ENCODE results near the gene BMPER.

BMPER gene

GRCh38 chr7:33971106-33971505 lies 65.8 kb downstream of the BMPER start:
- no peak for DNase-seq

GRCh38 chr7:33973231-33974015 lies 68.1 kb downstream of the BMPER start:
- no peak for DNase-seq

GRCh38 chr7:33979300-33979806 lies 74.0 kb downstream of the BMPER start:
- DNase-seq, result no peak

- DNase-seq, result no peak
Observed at GRCh38 chr7:33979807-33980355, 74.5 kb downstream of the BMPER start.

GRCh38 chr7:33981226-33981625 lies 75.9 kb downstream of the BMPER start:
- no peak for DNase-seq

DNA sequence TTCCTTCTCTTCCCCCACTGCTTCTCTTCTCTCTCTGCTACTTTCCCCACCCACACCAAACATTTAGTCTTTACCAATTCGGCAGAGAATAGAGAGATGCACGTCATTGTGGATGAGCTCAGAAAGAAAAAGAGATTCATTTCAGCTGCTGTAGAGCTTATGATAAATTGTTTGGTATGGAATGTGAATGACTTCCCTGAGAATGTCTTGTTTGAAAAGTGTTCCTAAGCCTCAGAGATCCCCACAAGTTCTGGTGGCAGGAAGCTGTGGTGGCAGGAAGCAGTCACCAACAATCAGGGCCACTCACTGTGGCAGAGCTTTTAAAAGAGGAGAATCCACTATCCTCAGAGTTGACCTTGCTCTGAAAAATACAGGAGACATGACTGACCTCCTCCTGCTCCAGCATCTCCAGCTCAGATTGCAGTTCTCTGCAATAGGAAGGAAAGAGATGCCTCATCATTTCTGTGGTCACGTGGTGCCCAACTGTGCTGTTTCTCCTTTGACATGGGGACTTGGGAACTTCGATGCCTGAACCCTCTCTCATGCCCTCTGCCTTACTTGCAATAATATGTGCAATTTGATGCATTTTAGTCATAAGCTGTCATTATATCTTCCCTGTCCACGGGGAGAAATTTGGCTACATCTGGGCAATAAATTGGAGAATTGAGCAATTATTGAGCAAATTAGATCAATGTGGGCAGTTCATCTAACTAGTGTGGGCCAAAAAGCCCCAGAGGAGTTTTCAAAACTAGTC lies 76.5 kb downstream of the BMPER start:
- DNase-seq, result no peak

DNA sequence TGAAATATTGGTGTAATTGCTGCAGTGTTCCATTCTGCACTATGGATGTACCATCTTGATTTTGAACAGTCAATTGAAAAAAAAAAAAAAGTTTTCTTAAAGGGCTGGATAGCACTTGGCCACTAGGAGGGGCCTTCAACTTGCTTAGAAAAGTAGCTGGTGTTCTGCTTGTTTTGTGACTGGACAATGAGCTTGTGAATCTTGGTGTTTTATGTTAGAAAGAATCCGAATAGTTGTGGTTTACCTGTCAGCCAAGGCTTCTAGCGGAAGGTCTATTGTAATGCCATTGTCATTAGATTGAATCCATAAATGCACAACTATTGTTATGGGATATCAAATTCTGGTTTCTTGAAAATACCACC lies 77.1 kb downstream of the BMPER start:
- DNase-seq, result no peak

DNA sequence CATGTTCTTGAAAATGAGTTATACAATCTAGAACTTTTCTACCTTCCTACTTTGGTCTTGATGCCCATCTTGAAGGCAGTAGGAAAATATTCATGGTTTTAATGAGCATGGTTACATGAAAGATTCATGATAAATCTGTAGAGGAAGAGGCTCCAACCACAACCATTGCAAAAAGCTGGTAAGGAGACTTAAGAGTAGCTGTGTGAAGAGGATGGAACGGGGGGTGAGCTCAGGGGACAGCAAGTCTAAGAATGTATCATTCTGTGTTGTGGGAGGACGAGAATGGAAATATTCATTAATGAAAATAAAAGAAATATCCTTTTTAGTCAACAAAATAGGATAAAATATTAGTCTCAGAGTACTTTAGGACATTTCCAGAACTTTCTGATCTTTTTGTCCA lies 81.1 kb downstream of the BMPER start:
- DNase-seq, result no peak

- no peak for DNase-seq
Observed at GRCh38 chr7:33986951-33987947, 81.9 kb downstream of the BMPER start.

DNA sequence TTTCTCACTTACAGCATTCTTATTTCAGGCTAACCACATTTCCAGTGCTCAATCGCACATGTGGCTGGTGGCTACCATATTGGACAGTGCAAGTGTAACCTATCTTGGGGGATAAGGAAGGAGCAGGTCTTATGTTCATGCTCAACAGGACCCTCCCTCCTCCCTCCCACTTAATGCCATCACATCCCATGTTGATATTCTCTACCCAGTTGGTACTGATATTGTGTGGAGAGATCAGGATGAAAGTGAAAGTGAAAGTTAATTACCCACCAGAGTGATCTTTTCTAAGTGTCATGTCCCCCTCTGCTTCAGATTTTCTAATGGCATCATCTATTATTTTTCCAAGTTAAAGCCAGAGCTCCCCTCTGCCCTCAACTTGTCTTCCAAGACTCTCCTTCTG lies 91.6 kb downstream of the BMPER start:
- DNase-seq, result no peak

GRCh38 chr7:33998476-33998875 lies 93.1 kb downstream of the BMPER start:
- no peak for DNase-seq

DNA sequence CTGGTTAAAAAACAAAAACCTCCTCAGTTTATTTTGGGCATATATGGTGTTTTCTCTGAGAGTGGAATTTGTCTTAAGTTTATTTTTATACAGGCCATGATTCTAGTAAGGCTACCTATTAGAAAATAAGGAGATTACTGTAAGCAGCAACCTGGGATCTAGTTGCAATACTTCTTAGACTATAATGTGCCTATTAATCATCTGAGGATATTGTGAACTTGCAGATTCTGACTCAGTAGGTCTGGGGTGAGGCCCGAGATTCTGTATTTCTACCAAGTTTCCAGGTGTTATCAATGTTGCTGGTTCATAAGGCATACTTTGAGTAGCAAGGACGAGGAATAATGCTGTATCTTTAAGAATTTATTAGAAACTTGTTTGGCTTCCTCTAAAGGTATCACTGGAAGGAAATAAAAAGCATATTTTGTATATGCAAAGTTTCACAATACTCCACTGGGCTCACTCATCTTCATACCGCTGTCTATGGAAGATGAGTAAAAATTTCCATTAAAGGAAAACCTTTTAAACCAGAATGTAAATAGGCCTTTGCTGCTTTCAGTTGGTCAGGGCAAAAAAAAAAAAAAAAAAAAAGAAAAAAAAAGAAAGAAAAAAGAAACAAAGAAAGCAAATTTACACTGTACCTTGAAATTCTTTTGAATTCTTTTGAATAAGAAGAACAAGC lies 105.8 kb downstream of the BMPER start:
- DNase-seq, result no peak

DNA sequence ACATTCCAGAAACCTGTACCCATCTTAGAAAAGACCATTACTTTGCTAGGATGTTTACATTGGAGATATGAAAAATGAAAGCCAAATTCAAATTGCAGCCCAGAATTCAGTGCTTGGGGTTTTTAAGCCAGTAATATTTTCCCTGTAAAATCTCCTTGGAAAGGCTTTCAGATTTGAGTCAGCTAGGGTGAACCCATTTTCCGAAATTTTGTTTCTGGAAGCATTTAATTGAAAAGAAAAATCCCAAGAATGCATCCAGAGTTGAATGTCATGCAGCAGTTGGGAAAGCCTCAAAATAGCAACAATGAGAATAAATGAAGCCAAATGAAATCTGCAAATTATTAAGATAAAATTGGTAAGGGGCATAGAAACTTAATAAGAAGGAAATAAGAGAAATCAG lies 106.4 kb downstream of the BMPER start:
- DNase-seq, result no peak

- DNase-seq, result no peak
Observed at GRCh38 chr7:34013421-34013820, 108.1 kb downstream of the BMPER start.

DNA sequence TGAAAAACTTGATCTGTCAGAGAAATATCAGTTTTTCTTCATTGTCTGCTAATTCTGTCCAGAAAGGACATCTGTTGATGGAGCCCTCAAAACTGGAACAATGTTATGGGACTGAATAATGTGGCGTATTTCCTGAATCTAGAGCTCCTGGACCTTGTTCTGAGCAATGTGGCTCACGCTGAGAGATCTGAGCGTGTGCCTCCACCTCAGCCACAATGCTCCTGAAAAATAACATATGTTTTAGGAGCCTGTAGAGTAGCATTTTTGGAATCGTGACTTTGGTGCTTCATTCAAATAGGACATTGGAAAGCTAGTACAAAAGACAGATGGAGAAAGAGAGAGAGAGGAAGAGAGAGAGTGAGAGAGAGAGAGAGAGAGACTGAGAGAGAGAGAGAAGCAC lies 110.3 kb downstream of the BMPER start:
- DNase-seq, result no peak

DNA sequence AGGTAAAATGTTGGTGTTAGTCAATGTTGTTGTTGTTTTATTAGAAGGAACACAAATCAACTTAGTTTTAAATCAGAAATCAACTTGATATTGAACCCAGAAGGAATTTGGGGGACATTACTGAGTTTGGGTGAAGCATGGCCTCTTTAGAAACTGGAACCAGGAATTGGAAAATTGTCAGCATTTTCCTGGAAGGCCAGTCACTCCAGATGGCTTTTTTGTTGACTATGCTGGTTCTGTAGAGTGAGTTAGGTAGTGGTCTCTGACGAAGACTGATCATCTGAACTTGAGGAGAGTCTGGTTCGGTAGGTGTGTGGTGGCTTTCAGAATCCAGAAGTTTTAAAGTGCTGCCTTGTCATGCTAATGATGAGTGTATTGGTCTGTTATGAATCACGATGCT lies 111.5 kb downstream of the BMPER start:
- DNase-seq, result no peak

DNA sequence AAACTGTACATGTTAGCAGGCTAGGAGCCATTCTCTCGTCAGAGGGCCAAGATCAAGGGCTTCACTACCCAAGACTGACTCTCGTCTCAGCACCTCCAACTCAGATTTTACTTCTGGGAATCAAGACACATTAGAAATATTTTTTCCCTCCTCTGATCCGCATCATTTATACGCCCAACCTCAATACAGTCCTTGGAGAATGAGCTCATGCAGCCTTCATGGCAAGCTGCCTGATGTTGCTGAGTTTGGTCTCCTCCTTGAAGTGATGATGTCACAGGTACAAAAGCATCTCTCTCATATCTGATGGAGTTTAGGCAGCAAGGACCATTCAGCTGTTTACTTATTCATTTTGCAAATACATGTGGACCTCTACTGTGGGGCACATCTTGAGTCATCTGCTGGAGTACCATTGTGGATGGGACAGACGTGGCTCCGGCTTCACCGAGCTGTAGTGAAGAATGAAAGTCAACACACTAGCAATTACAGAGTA lies 114.0 kb downstream of the BMPER start:
- DNase-seq, result no peak

- DNase-seq, result no peak
Observed at GRCh38 chr7:34022626-34023025, 117.3 kb downstream of the BMPER start.

- no peak for DNase-seq
Observed at GRCh38 chr7:34025600-34025999, 120.3 kb downstream of the BMPER start.

GRCh38 chr7:34026481-34027190 lies 121.3 kb downstream of the BMPER start:
- DNase-seq, result no peak

- no peak for DNase-seq
Observed at GRCh38 chr7:34031156-34031555, 125.8 kb downstream of the BMPER start.
